MM.1S (cell line): Measurements from ENCODE around the gene CGRRF1.

Experiments used
- EZH2 ChIP-seq: fragments of 300-600 bp; sonication (generic); optimal IDR thresholded peaks from 2 replicates; pipeline ENCODE3; 2017; ENCODE audit warnings: low read depth, mild to moderate bottlenecking, antibody characterized with exemption, low read length, mixed read lengths
- EZH2phosphoT487 ChIP-seq: fragments of 300-600 bp; sonication (generic); IDR thresholded peaks from 2 replicates; pipeline ENCODE4 v1.6.1; 2018; ENCODE audit warnings: antibody characterized with exemption, low read length
- TF ChIP-seq, protein P1 (sequence below): fragments of 300-600 bp; sonication (generic); IDR thresholded peaks from 2 replicates; pipeline ENCODE4 v1.5.1; 2016; ENCODE audit warnings: antibody characterized with exemption, low read length, mixed read lengths

DNA sequence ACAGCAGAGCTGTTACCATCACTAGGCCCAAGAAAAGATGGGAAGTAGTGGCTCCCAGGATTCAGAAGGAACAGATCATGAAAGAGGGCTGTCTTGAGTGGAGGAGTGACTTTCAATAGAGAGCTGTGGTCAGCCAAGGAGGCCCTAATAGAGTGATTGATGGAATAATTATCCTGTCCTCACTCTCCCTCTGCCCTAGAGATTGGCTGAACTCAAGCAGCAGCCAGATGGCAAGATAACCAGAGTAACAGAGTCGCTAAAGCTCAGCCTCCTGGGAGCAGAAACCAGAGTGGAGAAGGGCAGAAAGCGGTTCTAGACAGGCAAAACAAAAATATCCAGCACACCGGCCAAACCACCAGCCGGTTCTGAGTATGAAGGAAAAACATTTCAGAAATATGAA, 44.1 kb upstream of the CGRRF1 start:
- TF ChIP-seq, protein P1, sequence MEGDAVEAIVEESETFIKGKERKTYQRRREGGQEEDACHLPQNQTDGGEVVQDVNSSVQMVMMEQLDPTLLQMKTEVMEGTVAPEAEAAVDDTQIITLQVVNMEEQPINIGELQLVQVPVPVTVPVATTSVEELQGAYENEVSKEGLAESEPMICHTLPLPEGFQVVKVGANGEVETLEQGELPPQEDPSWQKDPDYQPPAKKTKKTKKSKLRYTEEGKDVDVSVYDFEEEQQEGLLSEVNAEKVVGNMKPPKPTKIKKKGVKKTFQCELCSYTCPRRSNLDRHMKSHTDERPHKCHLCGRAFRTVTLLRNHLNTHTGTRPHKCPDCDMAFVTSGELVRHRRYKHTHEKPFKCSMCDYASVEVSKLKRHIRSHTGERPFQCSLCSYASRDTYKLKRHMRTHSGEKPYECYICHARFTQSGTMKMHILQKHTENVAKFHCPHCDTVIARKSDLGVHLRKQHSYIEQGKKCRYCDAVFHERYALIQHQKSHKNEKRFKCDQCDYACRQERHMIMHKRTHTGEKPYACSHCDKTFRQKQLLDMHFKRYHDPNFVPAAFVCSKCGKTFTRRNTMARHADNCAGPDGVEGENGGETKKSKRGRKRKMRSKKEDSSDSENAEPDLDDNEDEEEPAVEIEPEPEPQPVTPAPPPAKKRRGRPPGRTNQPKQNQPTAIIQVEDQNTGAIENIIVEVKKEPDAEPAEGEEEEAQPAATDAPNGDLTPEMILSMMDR = no peak
- no peak for TF ChIP-seq EZH2
- no peak for TF ChIP-seq EZH2phosphoT487
